Putamen (tissue), 1 donor: ENCODE data around the gene CREB3L1.

Experiments
- DNase-seq: peaks from one replicate; pipeline ENCODE4 v3.0.0-alpha.2; 2016; ENCODE audit warnings: low spot score

The CREB3L1 gene

DNA sequence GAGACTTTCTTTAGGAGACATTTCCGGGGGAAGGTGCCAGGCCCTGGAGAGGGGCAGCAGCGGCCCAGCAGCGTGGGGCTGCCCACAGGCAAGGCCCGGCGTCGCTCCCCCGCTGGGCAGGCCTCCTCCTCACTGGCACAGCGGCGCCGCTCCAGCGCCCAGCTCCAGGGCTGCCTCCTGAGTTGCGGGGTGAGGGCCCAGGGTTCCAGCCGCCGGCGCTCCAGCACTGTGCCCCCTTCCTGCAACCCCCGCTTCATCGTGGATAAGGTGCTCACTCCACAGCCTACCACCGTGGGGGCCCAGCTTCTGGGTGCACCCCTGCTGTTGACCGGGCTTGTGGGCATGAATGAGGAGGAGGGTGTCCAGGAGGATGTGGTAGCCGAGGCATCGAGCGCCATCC is 88.8 kb downstream of the CREB3L1 start:
- no peak for DNase-seq

GRCh38 chr11:46366661-46367161 is 89.2 kb downstream of the CREB3L1 start:
- no peak for DNase-seq

DNA sequence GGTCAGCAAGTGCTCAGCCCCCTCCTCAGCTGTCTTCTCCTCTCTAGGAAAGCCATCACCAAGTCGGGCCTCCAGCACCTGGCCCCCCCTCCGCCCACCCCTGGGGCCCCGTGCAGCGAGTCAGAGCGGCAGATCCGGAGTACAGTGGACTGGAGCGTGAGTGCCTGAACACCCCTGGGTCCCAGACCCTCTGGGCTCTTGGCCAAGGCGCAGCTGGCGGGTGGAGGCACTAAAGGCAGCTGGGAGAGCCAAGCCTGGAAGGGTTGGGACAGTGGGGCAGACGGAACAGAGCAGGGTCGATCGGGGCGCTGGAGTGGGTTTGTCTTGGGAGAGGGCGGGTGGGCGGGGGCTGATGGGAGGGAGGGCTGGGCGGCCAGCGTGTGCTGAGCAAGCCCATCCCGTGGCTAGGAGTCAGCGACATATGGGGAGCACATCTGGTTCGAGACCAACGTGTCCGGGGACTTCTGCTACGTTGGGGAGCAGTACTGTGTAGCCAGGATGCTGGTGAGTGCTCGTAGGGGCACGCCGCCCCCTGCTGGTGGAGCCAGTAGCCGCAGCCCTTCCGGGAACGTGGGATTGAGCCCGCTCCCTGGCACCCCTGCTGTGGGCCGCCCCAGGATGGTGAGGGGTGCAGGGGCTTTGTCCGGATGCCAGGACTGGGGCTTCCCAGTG is 89.9 kb downstream of the CREB3L1 start:
- DNase-seq, result no peak

DNA sequence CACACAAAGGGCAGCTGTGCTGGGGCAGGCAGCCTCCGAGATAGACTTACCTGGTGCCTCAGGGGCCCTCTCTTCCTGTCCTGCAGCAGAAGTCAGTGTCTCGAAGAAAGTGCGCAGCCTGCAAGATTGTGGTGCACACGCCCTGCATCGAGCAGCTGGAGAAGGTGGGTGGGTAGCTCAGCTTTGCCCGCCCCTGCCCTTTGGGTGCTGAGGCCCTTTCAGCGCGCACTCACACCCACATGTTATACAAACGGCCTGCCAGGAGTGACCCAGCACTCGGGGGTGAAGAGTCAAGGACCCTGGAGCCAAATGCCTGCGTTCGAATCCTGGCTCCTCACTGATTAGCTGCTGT is 90.4 kb downstream of the CREB3L1 start:
- no peak for DNase-seq

- no peak for DNase-seq
Observed at GRCh38 chr11:46369458-46370152, 92.1 kb downstream of the CREB3L1 start.

DNA sequence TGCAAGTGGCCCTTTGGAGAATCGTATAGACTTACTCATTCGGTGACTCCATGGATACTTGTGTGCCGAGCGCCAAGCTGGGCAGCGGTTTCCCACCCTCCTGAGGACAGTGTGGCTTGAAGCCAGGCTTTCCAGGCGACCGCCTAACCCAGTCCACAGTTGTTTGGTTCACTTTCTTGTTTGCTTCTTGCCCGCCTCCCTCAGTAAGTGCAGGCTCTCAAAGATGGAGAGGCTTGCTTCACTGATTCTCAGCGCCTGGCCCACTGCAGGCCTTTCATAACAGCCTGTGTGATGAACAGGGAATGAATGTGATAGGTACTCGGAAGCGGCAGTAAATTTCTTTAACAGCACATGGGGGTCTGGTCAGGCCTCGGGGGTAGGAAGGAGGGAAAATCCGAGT is 92.8 kb downstream of the CREB3L1 start:
- no peak for DNase-seq
